ENCODE results near the gene RSPRY1.

DNA sequence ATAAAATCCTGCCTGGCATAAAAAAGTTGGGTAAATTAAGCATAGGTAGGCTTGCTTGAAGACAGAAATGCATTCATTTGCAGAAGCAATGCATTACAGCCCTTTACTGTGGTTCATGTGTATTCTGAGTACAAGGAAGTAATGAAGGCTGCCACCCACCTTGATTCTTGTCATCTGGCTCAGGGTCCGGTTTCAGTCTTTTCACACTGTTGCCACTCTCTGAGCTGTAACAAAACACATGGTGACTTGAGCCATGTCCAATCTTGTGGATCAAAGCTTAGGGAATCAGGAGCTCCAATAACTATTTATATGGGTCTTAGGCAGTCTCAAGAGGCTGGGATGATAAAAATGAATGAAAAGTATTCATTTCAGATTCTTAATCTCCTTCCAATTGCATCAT is 22.3 kb upstream of the RSPRY1 start:
- TF ChIP-seq CTCF (IDR thresholded peaks at IDR 0.05), result no peak
- no peak for TF ChIP-seq POLR2A (IDR thresholded peaks at IDR 0.05)
- TF ChIP-seq EP300 (IDR thresholded peaks at IDR 0.05), result no peak

All from ovary (tissue), 3 donors.